HG02588 (cell line): ENCODE results near the gene CEP85L.
A peak's percentile ranks its signal among the peaks of the same experiment; 100 is the strongest.

Source experiments
- ATAC-seq: cut with Tn5 transposase; IDR thresholded peaks from one replicate; pipeline ENCODE4 v1.9.1; 2021; ENCODE audit warnings: mild to moderate bottlenecking, moderate library complexity; ENCODE audit not compliant: unreplicated experiment

Gene CEP85L

DNA sequence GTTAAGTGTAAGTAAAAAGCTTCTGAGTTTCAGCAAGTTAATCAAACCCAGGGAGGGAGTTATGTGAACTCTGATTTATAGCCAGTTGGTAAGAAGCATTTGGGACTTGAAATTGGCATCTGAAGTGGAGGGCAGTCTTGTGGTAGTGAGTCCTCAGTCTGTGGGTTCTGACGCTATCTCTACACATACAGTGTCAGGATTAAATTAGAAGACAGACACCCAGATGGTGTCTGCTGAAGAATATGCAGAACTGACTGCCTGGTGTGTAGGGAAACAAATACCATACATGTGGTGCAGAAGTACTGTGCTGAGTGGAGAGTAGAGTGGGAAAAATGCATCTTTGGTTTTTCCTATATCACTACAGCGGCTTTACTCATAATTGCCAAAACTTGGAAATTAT is 146.8 kb downstream of the CEP85L start:
- ATAC-seq: no peak

DNA sequence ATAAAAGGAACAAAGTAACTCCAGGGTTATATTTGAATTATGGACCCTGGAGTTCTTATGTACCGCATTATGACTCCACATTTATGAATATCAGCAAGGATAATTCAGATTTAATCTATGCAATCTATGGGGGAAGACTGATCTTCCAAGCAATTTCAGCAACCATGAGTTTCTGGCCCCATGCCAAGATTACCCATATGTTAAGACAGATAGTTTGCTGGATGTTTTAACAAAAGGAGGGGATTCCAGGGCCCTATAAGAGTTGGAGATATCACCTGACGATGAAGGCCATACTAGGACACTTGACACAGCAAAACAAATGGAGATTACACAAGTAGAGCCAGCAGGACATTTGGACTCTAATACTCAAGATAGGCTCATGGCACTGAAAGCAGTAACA is 149.2 kb downstream of the CEP85L start:
- no peak for ATAC-seq

DNA sequence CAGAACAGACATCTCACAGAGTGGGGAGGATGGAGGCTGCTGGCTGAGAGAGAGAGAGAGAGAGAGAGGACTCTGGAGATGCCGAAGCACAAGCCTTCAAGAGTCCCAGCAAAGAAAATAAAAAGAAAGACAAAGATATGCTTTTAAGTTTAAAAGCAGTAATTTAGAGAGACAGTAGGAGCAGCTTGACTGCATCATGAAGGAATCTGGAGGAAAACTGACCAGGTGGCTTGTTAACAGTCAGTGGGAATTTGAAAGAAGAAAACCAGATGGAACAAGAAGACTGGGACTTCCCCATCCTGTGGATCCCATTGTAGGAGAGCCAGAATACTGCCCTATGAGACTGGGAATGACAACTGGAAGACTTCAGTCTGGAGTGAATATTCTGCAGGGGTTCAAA is 149.6 kb downstream of the CEP85L start:
- no peak for ATAC-seq

DNA sequence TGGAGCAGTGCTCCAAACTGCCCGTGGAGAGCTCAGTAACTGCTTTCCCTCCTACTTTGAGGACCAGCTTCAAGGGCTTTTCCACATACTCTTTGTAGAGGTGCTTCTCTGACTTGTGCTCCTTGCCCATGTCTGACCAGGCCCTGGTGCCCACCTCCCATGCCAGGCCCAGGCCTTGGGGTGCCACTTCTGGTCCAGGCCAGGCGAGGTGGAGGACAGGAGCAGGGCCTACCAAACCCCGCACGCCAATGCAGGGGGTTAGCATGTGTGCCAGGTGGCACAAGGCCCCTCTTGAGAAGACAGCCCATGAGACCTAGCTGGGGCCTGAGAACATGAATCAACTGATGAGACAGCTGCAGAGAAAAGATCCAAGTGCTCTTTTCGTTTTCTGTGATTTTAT is 150.3 kb downstream of the CEP85L start:
- ATAC-seq: no peak

DNA sequence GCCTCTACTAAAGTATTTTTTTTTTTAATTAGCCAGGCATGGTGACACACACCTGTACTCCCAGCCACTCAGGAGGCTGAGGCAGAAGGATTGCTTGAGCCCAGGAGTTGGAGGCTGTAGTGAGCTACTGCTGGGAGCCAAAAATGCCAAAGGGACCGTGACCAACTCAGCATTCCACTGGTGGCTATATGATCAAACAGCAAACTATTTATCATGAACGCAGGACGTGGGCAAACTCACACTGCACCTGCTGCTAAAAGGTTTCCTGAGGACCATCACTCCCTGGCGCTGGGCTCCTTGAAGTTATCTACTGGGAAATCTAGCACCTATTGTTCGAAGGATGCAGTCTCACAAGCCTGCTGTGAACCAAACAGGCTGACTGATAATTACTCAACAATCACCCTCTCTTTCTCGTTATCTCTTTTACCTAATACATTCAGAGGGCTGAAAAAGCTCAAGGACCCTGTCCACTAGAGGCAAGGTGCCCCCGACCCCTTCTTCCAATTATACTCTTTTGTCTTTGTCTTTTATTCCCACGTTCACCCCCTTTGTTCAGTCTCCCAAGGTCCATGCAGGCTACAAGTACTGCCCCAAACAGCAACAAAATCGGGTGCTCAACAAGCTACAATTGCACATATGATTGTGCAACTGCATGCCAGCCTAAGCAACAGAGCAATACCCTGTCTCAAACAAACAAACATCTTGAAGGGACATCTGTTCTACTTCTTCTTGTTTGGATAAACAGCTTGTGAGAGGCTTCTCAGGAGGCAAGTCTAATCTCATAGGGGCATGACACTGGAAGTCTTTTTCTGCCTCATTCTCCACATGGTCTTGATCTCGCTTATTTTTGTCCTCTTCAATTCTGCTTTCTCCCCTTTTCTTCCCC is 151.0 kb downstream of the CEP85L start:
- no peak for ATAC-seq

DNA sequence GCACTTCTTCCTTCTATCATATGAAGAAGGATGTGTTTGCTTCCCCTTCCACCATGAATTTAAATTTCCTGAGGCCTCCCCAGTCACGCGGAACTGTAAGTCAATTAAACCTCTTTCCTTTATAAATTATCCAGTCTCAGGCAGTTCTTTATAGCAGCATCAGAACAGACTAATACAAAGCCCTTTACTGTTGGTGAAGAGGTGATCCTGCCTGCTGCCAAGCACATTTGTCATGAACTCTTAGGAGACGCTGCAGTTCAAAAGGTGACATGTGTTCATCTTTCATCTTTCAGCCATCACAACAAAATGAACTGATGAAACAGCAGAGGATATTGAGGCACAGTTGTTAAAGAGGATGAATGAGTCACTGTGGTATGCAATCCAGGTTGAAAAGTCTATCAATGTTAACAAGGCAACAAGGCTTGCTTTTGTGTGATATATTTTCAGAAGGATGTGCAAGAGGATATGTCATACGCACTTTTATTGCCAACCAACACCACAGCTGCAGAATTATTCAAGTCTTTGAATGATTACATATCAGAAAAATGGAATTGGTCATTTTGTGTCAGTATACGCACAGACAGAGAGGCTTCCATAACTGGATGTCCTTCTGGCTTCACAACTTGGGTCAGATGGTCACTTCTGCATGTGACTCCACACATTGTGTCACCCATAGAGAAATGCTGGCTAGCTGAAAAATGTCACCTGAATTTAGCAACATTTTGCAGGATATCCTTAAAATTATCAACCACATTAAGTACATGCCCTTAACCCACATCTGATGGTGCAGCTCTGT is 155.7 kb downstream of the CEP85L start:
- no peak for ATAC-seq

DNA sequence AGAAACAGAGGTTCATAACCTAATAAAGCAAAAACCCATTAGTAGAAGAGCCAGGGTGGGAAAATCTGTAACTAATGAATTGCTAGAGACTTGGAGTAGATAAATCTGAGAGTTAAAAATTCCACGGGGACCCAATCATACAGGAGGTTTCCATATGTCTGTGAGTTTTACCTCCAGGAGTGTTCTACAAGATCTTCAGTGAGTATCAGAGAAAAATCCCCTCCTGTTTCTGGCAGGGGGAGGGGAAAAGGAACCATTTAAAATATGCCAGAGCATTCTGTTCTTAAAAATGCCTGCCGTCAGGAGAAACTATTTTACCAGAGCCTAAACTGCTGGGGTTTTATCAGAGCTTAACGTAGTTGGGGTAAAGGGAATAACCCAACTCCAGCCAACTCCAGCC is 157.3 kb downstream of the CEP85L start:
- ATAC-seq: no peak

DNA sequence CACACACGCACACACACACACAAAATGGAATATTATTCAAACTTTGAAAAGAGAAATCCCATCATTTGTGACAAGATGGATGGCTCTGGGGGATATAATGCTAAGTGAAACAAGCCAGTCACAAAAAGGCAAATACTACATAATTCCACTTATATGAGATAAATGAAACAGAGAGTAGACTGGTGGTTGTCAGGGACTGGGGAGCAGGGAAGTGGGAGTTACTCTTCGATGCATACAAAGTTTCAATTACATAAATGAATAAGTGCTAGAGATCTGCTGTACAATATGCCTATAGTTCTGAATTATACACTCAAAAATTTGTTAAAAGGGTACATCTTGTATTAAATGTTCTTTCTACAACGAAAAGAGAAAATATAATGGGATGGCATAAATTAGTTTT is 161.4 kb downstream of the CEP85L start:
- no peak for ATAC-seq

DNA sequence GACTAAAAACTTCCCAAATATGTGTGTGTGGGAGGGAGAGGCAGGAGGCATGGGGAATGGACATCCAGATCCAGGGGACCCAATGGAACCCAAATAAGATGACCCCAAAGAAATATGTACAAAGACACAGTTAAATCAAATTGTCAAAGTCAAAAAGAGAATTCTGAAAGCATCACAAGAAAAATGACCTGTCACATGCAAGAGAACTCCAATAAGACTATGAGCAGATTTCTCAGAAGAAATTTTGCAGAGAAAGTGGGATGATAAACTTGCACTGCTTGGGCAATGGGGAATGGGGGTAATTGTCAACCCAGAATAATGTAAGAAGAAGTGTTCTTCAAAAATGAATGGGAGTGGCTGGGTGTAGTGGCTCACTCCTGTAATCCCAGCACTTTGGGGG is 162.8 kb downstream of the CEP85L start:
- no peak for ATAC-seq

DNA sequence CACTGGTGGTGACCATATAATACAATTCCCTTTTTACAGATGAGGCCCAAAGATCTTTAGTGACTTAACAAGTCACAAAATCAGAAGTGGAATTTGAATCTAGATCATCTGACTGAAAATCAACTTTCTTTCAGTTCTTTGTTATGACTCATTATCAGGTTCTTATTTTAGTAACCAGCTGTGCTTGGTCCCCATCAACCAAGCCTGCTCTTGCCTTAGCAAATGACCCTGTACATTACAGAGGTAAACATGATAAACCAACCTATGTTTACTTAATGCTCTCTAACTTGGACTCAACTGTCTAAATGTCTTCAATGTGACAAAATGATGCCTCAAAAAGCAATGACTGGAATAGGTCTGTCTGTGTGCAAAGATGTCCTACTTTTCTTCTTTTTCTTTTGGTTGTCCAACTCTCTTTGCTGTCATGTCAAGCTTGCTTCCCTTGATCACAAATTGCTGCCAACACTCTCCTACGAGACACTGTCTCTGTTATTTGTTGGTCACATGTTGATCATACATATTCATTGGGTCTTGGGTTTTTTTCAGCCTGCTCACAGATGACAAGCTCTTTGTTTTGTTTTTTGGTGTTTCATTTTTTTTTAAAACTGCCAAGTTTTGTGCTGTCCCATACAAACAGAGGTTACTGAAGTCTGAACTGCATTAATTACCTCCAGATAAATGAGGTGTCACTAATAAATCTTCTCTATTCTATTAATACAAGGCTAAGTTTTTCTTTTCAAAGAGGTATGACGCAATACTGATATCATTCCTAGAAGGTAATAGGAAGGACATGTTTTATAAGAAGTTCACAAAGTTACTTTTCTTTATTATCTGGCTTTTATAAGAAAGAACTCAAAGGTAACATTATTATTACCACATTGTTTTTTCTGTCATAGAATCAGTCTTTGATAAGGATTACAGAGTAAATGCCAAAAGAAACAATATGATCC is 165.5 kb downstream of the CEP85L start:
- peak; percentile 95 for ATAC-seq

DNA sequence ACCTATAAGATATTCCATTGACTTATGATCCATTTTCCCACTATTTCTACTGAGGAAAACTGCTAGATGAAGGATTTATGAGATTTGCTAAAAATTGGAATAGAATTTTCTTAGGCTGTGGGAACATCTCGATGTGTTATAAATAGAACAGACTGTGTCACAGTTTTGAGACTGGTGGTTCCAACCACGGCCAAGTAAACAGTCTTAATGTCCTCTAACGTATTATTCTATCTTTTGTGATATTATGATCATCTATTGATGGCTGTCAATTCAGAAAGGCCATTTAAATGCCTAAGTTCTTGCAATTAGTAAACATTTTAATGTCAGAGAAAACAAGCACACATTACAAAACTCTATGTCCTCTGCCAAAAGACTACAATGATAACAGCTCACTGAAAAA is 174.8 kb downstream of the CEP85L start:
- ATAC-seq: no peak

DNA sequence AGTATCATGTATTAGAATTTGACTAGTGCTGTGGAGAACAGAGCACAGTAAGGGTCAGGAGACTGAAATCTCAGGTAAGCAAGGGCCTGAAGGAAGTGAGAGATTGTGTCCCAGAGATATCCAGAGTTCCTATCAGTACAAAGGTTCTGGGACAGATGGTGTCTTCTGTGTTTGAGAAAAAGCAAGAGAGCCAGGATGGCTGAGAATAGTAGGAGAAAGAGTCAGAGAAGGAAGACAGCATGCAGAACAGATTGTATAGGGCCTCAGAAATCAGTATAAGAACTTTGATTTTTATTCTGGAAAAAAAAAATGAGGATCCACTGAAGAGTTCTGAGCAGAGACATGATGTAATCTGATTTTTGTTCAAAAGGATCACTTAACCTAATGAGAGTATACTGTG is 178.1 kb downstream of the CEP85L start:
- no peak for ATAC-seq

DNA sequence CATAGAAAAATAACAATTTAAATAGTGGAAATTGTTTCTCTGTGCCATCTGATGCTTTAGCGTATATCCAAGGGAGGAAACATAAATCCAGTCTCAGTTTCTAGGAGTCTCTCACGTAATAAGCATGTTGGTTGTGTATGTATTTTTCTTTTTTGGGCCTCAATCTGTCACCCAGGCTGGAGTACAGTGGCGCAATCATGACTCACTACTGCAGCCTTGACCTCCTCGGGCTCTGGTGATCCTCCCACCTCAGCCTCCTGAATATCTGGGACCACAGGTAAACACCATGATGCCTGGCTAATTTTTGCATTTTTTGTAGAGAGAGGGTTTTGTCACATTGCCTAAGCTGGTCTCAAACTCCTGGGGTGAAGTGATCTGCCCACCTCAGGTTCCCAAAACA is 181.9 kb downstream of the CEP85L start:
- ATAC-seq: no peak

DNA sequence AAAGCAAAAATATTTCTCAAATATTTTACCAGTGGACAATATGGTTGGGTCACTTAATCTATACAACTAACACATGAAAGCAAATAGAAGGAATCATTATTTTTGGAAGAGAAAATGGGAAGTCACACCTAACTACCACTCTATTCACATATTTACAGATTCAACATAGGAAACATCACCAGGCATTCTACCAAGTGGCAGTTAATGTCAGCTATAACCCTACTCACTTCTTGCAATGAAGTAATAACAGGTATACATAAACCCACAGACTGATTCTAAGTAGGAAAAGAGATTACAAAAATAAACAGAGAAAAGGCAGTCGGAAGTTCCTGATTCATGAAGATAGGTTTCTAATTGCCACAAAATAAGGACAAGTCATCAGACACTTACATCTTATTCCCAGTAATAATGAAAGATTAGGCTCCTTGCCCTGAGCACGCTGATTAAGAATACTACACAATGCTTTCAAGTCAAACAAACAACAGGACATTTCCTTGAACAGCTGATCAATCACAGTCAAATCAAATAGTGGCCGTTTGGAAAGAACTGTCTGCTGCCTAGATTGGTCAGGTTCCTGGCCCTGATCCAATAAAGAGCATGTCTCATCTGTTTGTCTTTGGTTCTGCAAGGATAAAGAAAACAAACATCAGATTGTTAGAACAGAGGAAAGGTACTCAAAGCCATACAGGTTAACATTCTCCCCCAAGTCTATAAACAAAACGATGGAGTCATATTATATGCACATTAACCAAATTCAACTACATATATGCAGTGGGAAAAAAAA is 182.5 kb downstream of the CEP85L start:
- no peak for ATAC-seq

DNA sequence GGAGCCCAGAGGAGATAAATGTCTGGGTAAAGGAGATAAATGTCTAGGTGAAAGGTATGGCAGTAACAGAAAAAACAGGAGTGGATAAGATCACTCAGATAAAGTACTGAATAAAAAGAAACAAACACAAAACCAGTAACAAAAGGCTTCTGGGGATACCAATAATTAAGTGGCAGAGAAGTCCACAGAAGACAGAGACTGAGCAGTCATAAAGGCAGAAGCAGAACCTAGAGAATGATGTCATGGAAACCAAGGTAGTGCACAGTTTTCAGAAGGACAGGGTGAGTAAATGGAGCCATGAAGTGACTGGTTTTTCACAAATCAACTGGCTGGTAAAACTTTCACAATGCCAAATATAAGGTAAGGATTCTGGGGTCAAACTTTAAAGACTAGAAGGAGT is 184.2 kb downstream of the CEP85L start:
- ATAC-seq: peak; percentile 76

DNA sequence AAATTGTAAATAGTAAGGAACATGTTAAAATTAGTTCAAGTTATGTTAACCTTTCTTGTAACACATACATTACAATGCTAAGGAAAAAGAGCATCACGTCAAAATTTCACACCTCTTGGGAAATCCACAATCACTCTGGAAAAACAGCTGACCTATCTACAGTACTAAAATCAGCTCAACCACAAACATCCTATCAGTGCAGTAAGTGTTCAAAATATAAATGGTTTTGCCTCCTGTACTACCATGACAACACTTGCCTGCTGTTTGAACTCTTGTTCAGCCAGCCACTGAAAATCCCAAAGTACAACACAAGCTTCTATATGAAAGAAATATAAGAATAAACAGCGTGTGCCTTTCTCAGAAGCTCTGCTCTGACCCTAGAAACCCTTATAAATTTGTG is 186.8 kb downstream of the CEP85L start:
- no peak for ATAC-seq

DNA sequence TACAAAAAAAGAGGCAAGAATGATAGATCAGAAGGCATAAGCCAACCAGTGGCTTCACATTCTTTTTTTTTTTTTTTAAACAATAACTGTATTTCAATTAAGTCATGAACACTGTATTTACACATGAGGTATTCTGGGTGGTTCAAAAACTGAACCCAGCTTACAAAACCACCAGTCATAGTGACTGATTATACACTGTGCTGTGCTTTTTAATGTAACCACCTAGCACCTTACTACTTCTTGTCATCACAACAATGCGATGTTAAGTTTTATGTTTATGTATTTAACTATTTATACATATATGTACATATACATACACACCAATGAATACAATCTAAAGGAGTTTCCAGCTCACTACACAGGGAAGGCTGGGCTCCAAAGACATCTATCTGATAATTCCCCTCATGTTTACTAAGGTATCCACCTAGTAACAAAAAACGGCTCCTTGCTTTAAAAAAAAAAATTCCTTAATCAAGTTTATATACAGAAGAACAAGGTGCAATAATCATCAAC is 190.4 kb downstream of the CEP85L start:
- no peak for ATAC-seq

DNA sequence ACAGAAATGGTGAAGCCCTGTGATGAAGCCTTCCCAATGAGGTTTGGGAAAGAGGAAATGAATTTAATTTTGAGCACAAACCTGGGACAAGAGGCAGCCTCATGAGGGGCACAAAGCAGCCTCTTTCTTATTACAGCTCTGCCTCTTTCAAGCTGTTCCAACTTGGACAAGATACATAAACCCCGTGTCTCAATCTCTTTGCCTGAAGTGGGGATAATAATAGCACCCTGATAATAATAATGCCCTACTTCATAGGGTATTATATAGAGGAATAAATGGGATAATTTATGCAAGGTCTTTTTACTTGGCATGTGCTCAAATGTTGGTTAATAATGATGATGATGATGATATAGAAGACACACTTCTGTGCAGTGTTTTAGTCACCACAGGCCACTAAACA is 194.4 kb downstream of the CEP85L start:
- ATAC-seq: no peak

DNA sequence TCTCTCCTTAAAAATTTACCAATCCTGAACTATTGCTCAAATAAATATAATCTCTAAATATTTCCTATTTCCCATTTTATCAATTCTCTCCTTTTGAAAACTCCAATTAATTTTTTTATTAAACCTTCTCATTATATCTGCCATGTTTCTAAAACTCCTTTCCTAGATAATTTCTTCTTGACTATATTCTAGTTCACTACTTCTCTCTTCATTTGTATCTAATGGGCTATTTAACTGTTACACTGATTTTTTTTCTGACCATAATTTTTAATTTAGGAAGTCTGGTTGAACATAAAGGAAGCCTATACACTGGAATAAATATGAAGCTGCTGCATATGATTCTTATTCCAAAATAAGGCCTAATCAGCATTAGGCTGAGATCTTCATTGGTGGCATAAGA is 199.6 kb downstream of the CEP85L start:
- ATAC-seq: no peak

DNA sequence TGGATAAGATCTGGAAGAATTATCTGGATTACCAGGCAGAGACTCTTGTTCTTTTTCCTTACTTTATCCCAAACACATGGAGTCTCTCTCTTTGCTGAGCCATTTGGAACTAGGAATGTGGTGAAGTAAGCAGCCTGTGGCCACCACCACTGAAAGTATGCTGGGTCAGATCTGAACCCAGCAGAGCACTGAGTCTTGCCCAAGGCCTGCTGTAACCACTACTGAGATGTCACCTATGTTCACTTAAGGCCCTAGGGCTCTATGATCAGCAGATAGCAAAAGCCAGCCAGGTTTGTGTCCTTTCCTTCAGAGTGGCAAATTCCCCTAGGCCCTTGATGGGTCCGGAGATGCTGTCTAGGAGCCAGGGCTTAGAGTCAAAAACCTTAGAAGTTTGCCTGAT is 206.6 kb downstream of the CEP85L start:
- ATAC-seq: no peak
